ENCODE data around the gene YKT6. TPM values are rescaled to one million over a fixed set of nuclear protein-coding genes. Genes with fewer than 3 reads are reported as not detected.

The YKT6 gene
- total and polyA plus RNA-seq, 2 of the 8 experiments (the other 6 are each of a cell fraction or from before 2014, with no cell fraction given): 75.3 to 103 TPM

DNA sequence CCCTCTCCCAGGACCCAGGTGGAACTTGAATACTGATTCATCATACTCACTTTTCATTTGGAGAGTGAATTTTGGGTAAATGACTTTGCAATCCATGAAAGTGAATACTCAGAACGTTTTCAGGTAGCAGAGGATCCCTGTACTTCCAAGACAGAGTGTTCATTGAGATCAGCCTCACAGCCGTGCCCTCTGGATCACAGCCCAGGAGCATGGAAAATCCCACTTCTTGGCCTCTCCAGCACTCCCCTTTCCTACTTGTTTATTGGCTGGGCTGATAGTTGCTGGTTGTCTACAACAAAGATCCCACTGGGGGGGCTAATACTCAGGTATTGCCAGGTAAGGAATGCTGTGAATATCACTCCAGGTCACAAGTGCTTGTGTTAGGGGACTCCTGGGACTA, 17.4 kb upstream of the YKT6 start:
- WGBS, 2 experiments (ENCODE audit: extremely low coverage in 1 of 2, insufficient coverage in 1 of 2, insufficient read length in 1 of 2, insufficient replicate concordance in 2 of 2, low coverage in 1 of 2, low lambda C conversion rate in 2 of 2, missing lambda C conversion rate in 1 of 2): 77% methylated on average over 2 of the region's 2 CpGs; no CpG with 5 or more reads in 1 of the 2 experiments
- no peak for TF ChIP-seq YY1 (IDR thresholded peaks at IDR 0.05; ENCODE audit: low read depth, low read length)
- no peak for TF ChIP-seq RBBP5 (IDR thresholded peaks at IDR 0.05; ENCODE audit: borderline replicate concordance, low read depth, low read length)

More for the DNA sequence above, 17.4 kb upstream of the YKT6 start:
- Histone ChIP-seq H3K27ac (ENCODE audit: low read depth, low read length) (no peak overlapping the region), H3K4ac (replicated peaks; ENCODE audit: insufficient read length, low read depth, low read length) (no peak overlapping the region), H3K36me3 (ENCODE audit: control insufficient read depth in 2 of 4, insufficient read depth in 4 of 4, low read length in 3 of 4) (no peaks in the 10 kb centered on the region), H2BK12ac (ENCODE audit: low read depth, low read length) (no peak overlapping the region), H3K18ac (ENCODE audit: extremely low read depth, low read length) (no peak overlapping the region), H4K20me1 (replicated peaks in 1 of 2; ENCODE audit: control insufficient read depth in 1 of 2, insufficient read depth in 2 of 2, low read length in 2 of 2) (no peaks in the 10 kb centered on the region), H3K9me3 (ENCODE audit: insufficient read depth in 2 of 2, low read depth in 1 of 2, low read length in 1 of 2) (peaks cover 10 to 12% of the 10 kb centered on the region in 2 experiments; a peak in 2 of 4 replicates), H3K79me2 (ENCODE audit: control insufficient read depth in 1 of 2, insufficient read depth in 2 of 2, low read length in 2 of 2) (no peaks in the 10 kb centered on the region), H2BK120ac (replicated peaks; ENCODE audit: low read depth, low read length) (no peak overlapping the region), H4K8ac (ENCODE audit: extremely low read depth, insufficient read depth, low read length) (no peak overlapping the region), H3K4me1 (replicated peaks in 1 of 4; ENCODE audit: control insufficient read depth in 3 of 4, insufficient read depth in 4 of 4, low read length in 3 of 4) (peaks cover 0 to 4% (median 2%) of the 10 kb centered on the region in 4 experiments; a peak in 5 of 7 replicates), H2BK5ac (ENCODE audit: low read depth, low read length) (no peak overlapping the region), H2BK15ac (ENCODE audit: low read length) (no peak overlapping the region), H3K23ac (ENCODE audit: insufficient read length) (no peak overlapping the region), H2BK20ac (ENCODE audit: low read length) (no peak overlapping the region), H3K14ac (ENCODE audit: insufficient read length) (no peak overlapping the region), H3K27me3 (replicated peaks in 1 of 4; ENCODE audit: control insufficient read depth in 3 of 4, extremely low read depth in 1 of 4, insufficient read depth in 3 of 4, low read length in 3 of 4) (no peaks in the 10 kb centered on the region; a peak in 3 of 7 replicates), H2AFZ (ENCODE audit: low read length) (no peak overlapping the region), H4K91ac (replicated peaks; ENCODE audit: insufficient read length, low read length) (no peak overlapping the region), H3K23me2 (ENCODE audit: low read depth, low read length) (no peaks in the 10 kb centered on the region), H2AK5ac (ENCODE audit: low read depth, low read length) (no peak overlapping the region), H3K9ac (replicated peaks in 1 of 4; ENCODE audit: extremely low read depth in 1 of 4, low read depth in 3 of 4, low read length in 3 of 4) (no peak overlapping the region), H3K4me3 (ENCODE audit: extremely low read depth in 1 of 4, insufficient read depth in 2 of 4, low read depth in 3 of 4, low read length in 4 of 4) (no peak overlapping the region), H3K56ac (replicated peaks; ENCODE audit: insufficient read length, low read depth, low read length) (no peak overlapping the region), H4K5ac (ENCODE audit: insufficient read length, low read depth, low read length) (no peak overlapping the region), H3K4me2 (ENCODE audit: insufficient read depth in 1 of 2, low read depth in 2 of 2, low read length in 2 of 2) (no peak overlapping the region), H3K79me1 (ENCODE audit: low read depth, low read length) (no peaks in the 10 kb centered on the region)
- ChIA-PET POLR2A (ENCODE audit: partially characterized antibody) (no interaction called here), CTCF (ENCODE audit: partially characterized antibody) (interaction anchor here (1.4 kb wide), 1 partner anchor 115 kb away, joined by 3 read pairs; no protein-coding TSS in a partner anchor)
- DNase-seq (ENCODE audit: low read depth in 1 of 2, low spot score in 2 of 2): no peak
- FAIRE-seq: no peak

Data from H1 (cell line).